Inflammatory macrophage (primary cell): ENCODE data around the gene KIFC3.
"Not testable (repeated sequence)": the region's sequence is repeated elsewhere in the genome, so short reads cannot be mapped to it uniquely, and the experiment has no call there.

Experiments used
- DNase-seq, 2 donors: peaks; one replicate each; pipeline ENCODE4 v3.0.0-alpha.2; 2020 to 2022

KIFC3 gene

DNA sequence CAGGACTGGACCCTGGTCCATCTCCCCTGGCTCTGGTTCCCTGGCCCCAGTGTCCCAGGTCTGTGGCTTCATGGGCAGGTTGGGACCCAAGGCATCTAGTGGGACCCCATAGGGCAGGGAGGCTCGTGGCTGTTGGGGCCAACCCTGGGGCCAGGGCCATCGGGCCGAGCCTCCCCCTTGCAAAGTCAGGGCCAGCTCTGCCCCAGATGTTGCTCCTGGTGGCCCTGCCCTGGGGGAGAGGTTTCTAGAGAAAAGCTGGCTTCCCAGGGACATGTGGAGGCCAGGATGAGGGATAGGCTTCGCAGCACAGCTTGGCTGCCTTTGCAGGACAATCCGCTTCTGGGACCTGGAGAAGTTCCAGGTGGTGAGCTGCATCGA lies 50.1 kb downstream of the KIFC3 start:
- no peak for DNase-seq

DNA sequence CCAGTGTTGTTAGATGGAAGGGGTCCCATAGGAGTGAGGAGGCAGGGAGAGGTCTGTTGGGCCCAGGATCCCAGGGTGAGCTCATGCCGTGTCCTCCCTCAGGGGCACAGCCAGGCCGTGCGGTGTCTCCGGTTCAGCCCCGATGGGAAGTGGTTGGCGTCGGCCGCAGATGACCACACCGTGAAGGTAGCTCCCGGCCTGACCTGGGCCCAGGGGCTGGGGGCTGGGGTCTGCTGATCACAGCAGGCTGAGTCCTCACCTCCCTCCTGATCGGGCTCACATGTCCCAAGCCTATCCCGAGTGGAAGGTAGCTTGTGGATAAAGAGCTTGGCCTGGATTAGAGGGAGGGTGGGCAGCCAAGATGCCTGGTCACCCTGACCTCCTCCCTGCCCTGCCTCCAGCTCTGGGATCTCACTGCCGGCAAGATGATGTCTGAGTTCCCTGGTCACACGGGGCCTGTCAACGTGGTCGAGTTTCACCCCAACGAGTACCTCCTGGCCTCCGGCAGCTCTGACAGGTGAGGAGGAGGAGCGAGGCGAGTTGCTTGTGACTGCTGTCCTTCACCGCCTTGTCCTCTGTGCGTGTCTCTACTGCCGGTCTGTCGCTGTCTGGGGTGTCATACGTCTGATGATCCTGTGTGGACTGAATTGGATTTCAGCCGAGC lies 50.6 kb downstream of the KIFC3 start:
- no peak for DNase-seq

GRCh38 chr16:57750796-57751538 lies 51.3 kb downstream of the KIFC3 start:
- DNase-seq = no peak

- no peak for DNase-seq
These were observed 52.3 kb downstream of the KIFC3 start for GRCh38 chr16:57749856-57750452.

DNA sequence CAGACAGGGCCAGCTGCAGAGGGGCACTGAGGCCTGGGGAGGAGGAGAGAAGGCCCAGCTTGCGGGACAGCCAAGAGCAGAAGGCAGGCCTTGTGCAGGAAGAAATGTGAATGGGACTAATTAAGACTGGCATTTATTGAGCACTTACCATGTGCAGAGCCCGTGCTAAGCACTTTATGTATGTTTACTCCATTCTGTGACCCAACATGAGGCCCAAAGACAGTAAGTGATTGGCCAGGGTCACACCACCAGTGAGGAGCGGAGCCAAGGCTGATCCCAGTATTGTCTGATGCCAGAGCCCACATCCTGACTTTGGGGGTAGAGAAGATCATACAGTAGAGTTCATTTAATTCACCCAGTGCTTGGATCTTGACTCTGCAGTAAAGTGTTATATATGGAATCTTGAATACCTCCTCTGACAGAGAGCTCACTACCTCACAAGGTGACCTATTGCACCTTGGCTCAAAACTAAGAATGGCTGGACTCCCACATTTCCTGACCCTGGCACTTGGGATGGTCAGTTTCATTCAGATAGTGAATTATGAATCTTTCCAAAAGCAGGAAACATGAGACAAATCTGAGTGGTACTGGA lies 53.1 kb downstream of the KIFC3 start:
- DNase-seq = no peak

DNA sequence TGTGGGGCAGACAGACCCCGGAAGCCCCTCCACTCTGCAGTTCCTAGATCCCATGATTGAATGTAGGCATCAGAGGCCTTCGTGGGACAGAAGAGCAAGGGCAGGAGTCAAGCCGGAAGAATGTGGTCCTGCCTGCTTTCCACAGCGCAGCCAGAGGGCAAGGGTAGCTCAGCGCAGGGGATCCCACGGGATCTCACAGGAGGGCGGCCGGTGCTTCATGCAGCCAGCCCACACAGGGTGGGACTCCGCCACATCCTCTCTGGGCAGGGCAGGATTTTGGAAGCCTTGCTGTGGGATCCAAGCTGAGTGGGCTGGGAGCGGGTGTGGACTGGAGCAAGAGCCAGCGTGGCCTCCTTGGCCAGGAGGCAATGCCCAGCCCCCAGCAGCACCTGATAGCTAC lies 53.7 kb downstream of the KIFC3 start:
- DNase-seq = no peak

DNA sequence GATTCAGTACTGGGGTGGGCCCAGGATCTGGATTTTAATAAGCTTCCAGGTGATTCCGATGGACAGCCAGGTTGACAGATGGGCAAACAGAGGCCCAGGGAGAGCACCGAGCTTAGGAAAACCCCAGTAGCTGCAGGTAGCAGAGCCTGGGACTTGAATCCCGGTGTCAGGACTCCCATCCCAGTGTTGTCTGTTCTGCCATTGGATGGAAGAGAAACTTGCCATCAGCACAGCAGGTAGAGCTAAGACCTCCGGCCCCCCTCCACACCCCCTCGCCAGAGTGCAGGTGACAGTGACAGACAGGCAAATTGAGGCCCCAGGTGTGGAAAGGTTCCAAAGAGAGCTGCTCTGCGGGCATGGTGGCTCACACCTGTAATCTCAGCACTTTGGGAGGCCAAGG lies 54.3 kb downstream of the KIFC3 start:
- no peak for DNase-seq

DNA sequence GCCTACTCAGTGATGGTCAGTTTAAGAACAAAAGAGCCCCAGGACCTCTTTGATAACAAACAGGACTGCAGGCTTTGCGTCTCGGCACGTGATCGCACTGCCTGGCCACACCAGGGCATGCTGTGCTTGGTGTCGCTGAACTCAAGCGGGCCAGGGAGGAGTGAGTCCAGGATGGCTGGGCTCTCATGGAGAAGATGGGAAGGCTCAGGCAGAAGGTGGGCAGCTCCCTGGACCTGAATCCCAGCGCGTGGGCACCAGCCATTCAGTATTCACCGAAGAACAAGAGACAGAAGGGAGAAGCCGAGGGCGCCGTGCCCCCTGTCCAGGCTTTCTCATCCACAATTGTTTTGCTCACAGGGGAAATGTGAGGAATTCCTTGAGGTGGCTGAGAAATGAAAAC lies 54.8 kb downstream of the KIFC3 start:
- DNase-seq = no peak

DNA sequence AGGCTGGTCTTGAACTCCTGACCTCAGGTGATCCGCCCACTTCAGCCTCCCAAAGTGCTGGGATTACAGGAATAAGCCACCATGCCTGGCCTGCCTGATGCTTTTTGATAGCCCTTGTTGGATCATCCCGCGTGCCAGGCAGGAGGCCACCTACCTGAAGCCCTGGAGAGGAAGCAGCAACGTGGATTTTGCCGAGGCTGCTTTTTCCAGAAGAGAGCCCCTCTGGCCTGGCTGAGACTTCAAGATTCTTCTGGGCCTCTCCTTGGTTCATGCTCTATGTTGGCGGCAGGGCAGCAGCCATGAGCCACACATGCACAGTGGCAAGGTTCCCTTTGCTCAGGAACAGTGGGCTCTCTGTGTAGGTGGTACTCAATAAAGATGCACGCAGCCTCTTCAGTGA lies 55.2 kb downstream of the KIFC3 start:
- DNase-seq = no peak

DNA sequence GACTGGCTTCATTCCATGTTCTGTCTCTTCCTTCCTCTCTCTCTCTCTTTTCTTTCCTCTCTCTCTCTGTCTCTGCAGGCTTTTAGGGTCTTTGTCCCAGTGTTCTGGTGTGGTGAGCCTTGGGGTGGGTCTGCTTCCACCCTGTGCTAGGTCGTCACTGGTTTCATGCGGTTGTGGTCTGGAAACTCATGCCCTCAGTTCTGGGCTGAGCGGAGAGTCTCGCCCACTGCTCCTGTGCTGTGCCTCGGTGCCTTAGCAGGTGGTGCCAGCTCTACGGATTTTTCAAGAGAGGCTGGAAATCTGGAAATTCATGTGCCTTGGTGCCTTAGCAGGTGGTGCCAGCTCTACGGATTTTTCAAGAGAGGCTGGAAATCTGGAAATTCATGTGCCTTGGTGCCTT lies 56.0 kb downstream of the KIFC3 start:
- DNase-seq = not testable (repeated sequence)

DNA sequence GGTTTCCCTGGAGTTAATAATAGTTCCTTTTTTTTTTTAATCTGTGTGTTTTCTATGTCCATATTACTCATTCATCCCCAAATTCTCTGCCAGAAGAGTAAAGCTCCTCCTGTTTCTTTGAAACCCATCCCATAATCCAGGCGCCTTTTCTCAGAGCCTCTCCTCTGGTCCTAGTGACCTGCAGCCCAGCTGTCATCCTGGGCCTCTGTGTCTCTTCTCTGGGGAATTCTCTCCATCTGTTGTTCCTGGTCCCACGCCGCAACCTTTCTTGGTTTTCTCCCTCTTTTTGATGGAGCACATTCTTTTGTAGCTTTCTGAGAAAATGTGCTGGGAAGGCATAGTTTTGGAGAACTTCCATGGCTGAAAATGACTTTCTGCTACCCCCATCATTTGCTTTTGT lies 56.5 kb downstream of the KIFC3 start:
- DNase-seq = no peak

GRCh38 chr16:57744642-57744903 lies 57.7 kb downstream of the KIFC3 start:
- DNase-seq = no peak

- no peak for DNase-seq
These were observed 58.2 kb downstream of the KIFC3 start for GRCh38 chr16:57743886-57744641.

GRCh38 chr16:57743458-57743857 lies 58.8 kb downstream of the KIFC3 start:
- DNase-seq = no peak

DNA sequence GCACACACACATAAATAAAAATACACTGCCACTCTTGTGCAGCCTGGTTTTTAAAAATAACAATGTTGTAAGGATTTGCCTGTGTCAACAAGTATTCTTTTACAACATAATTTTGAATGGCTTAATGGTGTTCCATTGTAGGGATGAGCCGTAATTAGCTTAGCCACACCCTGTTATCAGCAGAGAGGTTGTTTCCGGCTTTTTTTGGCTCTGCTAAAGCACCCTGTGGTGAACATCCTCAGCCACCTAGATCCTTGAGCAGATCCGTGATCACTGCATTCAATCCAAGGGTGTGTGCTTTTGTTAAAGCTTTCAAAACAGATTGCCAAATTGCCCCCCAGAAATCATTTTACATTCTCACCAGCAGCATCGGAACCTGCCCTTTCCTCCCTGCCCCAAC lies 59.7 kb downstream of the KIFC3 start:
- no peak for DNase-seq

GRCh38 chr16:57741660-57742191 lies 60.6 kb downstream of the KIFC3 start:
- no peak for DNase-seq

GRCh38 chr16:57740423-57741071 lies 61.7 kb downstream of the KIFC3 start:
- no peak for DNase-seq

DNA sequence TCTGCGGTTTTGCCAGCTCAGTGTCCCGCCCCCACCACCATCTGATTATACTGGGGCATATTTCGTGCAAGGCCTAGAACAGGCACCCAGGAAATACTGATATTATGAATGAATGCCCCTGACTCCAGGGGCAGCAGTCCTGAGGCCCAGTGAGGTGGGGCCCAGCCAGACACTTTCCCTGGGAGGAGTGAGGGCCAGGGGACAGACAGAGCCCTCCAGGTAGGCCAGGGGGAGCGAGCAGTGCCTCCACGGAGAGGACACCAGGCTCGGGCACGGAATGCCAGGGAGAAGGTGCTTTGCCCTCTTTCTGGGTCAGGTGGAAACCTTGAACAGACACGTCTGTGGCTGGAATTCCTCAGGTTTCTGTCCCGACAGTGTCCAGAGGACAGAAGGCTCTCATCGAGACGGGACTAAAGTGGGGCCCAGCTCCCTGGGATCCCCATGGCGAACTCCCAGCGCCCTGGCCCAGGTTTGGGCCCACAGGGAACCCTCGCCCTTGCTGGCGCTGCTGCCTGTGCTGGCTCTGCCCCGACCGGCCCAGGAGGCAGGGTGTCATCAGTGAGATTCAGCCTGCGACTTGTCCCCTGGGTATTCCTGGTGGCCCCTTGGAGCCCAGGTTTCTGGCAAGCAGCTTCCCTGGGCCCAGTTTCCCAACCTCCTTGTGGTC lies 62.4 kb downstream of the KIFC3 start:
- no peak for DNase-seq

- no peak for DNase-seq
These were observed 63.4 kb downstream of the KIFC3 start for GRCh38 chr16:57738844-57739243.

DNA sequence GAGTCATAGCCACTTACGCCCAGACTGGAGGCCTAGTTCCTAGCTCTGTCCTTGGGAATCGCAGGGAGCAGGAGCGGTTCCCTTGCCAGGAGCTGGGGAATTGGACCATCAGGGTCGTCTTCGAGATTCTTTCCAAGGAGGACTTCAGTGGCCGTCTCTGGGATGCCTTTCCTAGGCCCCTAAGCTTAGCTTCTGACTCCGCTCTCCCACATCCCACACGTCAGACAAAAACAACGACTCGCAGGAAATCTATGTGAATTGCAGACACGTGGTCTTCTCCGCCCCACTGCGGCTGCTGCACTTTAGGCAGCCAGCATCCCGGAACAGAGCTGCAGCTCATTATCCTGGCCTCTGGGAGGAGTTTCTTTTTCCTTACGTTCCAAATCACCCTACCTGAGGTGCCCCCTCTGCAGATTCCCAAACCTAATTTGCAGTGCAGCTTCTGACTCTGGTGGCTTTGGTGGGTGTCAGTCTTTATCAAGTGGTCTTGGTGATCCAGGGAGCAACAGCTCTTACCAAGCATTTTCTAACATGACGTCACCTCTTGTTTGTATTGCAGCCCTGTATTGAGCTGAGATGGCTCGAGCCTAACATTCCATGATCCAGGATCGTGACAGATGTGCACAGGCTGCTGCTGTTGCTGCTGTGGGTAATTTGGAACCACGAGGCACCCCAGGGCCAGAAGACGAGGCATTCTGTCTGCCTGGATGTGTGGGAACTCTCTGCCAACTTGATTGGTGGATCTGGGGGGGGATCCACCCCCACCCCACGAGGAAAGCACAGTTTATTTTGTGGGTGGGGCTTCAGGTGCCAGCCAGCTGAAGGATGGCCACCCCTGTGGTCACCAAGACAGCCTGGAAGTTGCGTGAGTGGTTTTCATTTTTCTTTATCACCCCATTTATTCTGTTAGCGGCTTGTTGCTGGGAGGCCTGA lies 65.6 kb downstream of the KIFC3 start:
- DNase-seq = peak; percentile 68 to 82
